NB4 (cell line): ENCODE data around the gene OSBPL9.

Source experiments
- DNase-seq: peaks from one replicate; pipeline ENCODE4 v3.0.0; 2010; ENCODE audit warnings: low read depth
- H3K4me3 ChIP-seq: one replicate; pipeline ENCODE4 v1.5.1; 2011; ENCODE audit warnings: mild to moderate bottlenecking, low read depth, low read length, moderate library complexity
- MAX ChIP-seq: IDR thresholded peaks from 2 replicates; pipeline ENCODE4 v1.6.1; 2011; ENCODE audit warnings: low read depth, low read length
- MYC ChIP-seq: IDR thresholded peaks from 2 replicates; pipeline ENCODE4 v1.6.1; 2011; ENCODE audit warnings: low read depth, low read length
- POLR2A ChIP-seq: IDR thresholded peaks from 2 replicates; pipeline ENCODE4 v1.6.1; 2011; ENCODE audit warnings: mild to moderate bottlenecking; ENCODE audit not compliant: insufficient read length; ENCODE audit errors: extremely low read depth
- TF ChIP-seq, protein P1 (sequence below): IDR thresholded peaks from one replicate; pipeline ENCODE4 v1.5.1; 2012; ENCODE audit warnings: low read depth, low read length

The OSBPL9 gene

GRCh38 chr1:51570063-51570710 is 46.7 kb upstream of the OSBPL9 start:
- DNase-seq: peak; percentile 82
- H3K4me3 ChIP-seq: no peak overlapping the region

GRCh38 chr1:51572365-51572764 is 44.5 kb upstream of the OSBPL9 start:
- no peak overlapping the region for H3K4me3 ChIP-seq
- DNase-seq: no peak
- no peak for TF ChIP-seq MAX
- TF ChIP-seq POLR2A: no peak
- no peak for TF ChIP-seq MYC
- TF ChIP-seq, protein P1, sequence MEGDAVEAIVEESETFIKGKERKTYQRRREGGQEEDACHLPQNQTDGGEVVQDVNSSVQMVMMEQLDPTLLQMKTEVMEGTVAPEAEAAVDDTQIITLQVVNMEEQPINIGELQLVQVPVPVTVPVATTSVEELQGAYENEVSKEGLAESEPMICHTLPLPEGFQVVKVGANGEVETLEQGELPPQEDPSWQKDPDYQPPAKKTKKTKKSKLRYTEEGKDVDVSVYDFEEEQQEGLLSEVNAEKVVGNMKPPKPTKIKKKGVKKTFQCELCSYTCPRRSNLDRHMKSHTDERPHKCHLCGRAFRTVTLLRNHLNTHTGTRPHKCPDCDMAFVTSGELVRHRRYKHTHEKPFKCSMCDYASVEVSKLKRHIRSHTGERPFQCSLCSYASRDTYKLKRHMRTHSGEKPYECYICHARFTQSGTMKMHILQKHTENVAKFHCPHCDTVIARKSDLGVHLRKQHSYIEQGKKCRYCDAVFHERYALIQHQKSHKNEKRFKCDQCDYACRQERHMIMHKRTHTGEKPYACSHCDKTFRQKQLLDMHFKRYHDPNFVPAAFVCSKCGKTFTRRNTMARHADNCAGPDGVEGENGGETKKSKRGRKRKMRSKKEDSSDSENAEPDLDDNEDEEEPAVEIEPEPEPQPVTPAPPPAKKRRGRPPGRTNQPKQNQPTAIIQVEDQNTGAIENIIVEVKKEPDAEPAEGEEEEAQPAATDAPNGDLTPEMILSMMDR: no peak

More at GRCh38 chr1:51570063-51570710, 46.7 kb upstream of the OSBPL9 start:
- TF ChIP-seq, protein P1: no peak
- TF ChIP-seq MYC (no peak), MAX (no peak), POLR2A (no peak)

DNA sequence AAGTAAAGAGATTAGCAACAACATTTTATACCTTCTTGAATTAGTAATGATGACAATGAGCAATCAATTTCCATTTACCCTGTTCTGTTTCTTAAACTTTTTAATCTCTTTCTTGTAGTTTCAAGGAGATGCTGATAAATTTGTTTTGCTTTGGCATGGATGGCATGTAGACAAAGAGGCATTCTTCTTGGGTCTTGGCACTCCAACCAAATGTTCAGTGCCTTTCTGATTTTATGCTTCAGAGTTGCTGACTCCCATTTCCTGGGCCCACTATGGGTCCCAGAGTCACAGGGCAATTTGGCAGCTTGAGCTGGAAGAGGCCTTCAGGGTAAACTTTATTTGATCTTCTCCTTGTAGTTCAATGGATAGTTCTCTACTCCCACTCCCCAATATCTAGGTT is 42.1 kb upstream of the OSBPL9 start:
- TF ChIP-seq, protein P1: no peak
- peak; percentile 25 for DNase-seq
- H3K4me3 ChIP-seq: no peak overlapping the region

- peak overlapping the region; percentile 35 for H3K4me3 ChIP-seq
- peak; percentile 96 for DNase-seq
Observed at GRCh38 chr1:51575406-51576084, 41.3 kb upstream of the OSBPL9 start.

GRCh38 chr1:51576085-51576444 is 40.8 kb upstream of the OSBPL9 start:
- peak overlapping the region; percentile 35 for H3K4me3 ChIP-seq
- peak; percentile 82 for DNase-seq
- TF ChIP-seq MYC (no peak), MAX (no peak), POLR2A (no peak)
- TF ChIP-seq, protein P1: no peak

More at GRCh38 chr1:51575406-51576084, 41.3 kb upstream of the OSBPL9 start:
- TF ChIP-seq MYC: no peak
- TF ChIP-seq, protein P1: no peak
- no peak for TF ChIP-seq MAX
- TF ChIP-seq POLR2A: no peak
